ENCODE results near the gene MYO1F. TPM values are rescaled to one million over a fixed set of nuclear protein-coding genes. Genes with fewer than 3 reads are reported as not detected.
A peak's percentile ranks its signal among the peaks of the same experiment; 100 is the strongest.
"Not testable (repeated sequence)": the region's sequence is repeated elsewhere in the genome, so short reads cannot be mapped to it uniquely, and the experiment has no call there.

MYO1F gene
- total RNA-seq, 2 donors from 2014 or later = 68.7 to 134 TPM

DNA sequence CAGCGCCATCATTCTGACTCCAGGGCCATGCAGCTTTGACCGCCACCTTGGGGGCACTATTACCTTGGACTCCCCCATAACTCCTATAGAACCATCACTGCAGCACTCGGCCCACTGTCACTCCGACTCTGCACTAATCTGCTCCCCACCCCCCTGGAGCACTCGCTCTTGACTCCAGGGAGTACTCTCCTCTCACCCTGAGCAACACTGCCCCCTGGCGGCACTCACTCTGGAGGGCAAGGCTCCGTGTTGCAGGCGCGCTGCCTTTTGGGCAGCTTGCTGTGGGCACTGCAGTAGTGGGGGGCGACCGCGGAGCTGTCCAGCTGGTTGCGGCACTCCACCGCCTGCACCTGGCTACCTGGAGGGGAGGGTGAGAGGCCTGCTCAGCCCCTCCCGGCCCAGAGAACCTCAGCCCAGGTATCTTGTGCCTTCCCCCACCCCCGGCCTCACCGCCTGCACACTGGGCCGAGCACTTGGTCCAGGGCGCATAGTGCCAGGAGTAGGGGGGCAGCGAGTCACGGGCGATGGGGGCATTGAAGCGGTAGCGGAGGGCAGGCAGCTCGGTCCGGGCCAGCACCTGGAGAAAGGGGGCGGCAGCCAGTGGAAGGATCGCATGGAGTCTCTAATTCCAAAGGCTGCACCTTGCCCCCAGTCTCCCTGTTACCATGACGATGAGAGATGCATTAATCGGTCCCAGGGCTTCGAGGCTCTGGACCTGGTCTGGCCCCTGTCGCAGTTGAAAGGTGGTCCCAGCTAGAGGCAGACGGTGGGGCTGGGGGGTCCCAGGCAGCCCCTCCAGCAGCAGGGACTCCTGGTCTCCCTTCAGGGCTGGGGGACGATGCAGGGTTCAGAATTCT, 8.9 kb upstream of the MYO1F start:
- Mint-ChIP-seq H3K27ac (no peak overlapping the region), H3K4me1 (no peaks in the 10 kb centered on the region), H3K9me3 (no peaks in the 10 kb centered on the region), H3K36me3 (ENCODE audit: low read depth) (no peaks in the 10 kb centered on the region), H3K27me3 (no peaks in the 10 kb centered on the region), H3K4me3 (no peak overlapping the region)
- peak; percentile 62 for ATAC-seq (replicated peaks)

DNA sequence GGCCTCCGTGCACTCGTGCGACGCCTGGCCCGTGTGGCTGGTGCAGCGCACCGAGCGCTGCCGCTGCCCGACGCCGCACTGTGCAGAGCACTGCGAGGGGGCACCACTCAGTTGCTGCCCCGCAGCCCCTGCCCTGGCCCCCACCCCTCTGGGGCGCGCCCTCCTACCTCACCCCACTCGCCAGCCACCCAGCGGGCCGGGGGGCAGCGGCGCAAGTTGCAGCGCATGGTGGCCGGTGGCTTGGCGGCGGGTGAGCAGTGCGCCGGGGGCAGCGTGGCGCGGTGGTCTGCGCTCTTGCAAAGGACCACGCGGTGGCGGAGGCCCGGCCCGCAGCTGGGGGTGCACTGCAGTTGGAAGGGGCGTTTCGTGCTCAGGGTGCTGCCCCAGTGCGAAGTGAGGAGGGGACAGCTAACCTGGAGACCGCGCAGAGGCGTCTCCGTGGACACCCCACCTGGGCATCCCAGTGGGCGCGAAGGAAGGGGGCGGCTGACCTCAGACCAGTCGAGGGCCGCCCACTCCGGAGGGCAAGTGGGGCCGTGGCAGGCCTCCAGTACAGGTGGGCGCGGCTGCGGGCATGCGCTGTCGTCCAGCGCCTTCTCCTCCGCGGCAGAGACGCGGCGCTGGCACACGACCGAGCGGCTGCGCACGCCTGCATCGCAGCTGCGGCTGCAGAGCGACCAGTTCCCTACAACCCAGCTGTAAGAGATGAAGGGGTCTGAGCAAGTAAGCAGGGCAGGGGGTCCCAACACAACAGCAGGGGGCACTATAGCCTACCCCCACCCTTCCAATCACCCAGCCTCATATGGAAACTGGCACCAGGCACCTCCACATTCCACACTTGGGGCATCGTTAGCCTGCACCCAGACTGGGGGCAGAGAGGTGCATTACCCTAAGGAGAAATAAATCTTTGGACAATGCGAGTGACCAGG, 8.0 kb upstream of the MYO1F start:
- Mint-ChIP-seq H3K36me3 (ENCODE audit: low read depth) (no peaks in the 10 kb centered on the region), H3K4me1 (no peaks in the 10 kb centered on the region), H3K27me3 (no peaks in the 10 kb centered on the region), H3K9me3 (no peaks in the 10 kb centered on the region), H3K4me3 (no peak overlapping the region), H3K27ac (no peak overlapping the region)
- no peak for ATAC-seq (replicated peaks)

GRCh38 chr19:8580710-8581281, 3.6 kb upstream of the MYO1F start:
- no peak overlapping the region for H3K27ac Mint-ChIP-seq
- no peak overlapping the region for H3K4me3 Mint-ChIP-seq
- peaks cover 10% of the 10 kb centered on the region for H3K4me1 Mint-ChIP-seq
- no peaks in the 10 kb centered on the region for H3K9me3 Mint-ChIP-seq
- peaks cover under 1% of the 10 kb centered on the region for H3K36me3 Mint-ChIP-seq (ENCODE audit: low read depth)
- H3K27me3 Mint-ChIP-seq = no peaks in the 10 kb centered on the region
- ATAC-seq (replicated peaks) = peak; percentile 62

DNA sequence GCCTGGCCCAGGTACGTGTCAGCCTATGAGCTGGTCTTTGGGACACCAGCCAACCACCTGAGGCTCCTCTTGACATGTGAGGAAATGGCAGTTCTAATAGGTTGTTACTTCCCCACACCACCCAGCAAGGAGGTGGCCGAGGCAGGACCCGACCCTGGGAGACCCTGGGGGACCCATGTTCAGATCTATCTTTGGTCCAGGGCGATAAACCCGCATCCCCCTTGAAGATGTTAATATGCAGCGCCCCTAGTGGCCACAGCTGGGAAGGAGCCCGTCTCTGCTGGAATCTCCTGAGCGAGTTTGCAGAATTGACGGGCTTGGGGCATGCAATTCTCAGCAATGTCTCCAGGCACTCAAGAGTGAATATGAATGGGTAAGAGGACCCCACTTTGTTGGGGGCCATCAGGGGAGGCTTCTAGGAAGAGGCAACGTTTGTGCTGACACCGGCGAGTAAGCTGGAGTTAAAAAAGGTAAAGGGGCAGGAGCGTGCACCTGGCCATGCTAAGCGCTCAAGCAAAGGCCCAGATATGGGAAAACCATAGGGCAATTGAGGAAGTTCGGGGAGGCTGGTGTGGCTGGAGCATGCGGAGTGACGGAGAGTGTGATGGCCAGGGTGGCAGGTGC, 1.5 kb upstream of the MYO1F start:
- Mint-ChIP-seq H3K36me3 (ENCODE audit: low read depth) (peaks cover 17% of the 10 kb centered on the region), H3K27me3 (no peaks in the 10 kb centered on the region), H3K27ac (peak overlapping the region; percentile 6), H3K4me3 (peak overlapping the region; percentile 93), H3K9me3 (no peaks in the 10 kb centered on the region), H3K4me1 (peaks cover 25% of the 10 kb centered on the region)
- ATAC-seq (replicated peaks) = peak; percentile 22

GRCh38 chr19:8577741-8578140, 499 bp upstream of the MYO1F start:
- Mint-ChIP-seq H3K27me3 (no peaks in the 10 kb centered on the region), H3K4me1 (peaks cover 33% of the 10 kb centered on the region), H3K4me3 (peak overlapping the region; percentile 93), H3K9me3 (no peaks in the 10 kb centered on the region), H3K27ac (peak overlapping the region; percentile 79), H3K36me3 (ENCODE audit: low read depth) (peaks cover 17% of the 10 kb centered on the region)
- no peak for ATAC-seq (replicated peaks)

- H3K9me3 Mint-ChIP-seq = no peaks in the 10 kb centered on the region
- peaks cover 33% of the 10 kb centered on the region for H3K4me1 Mint-ChIP-seq
- peaks cover 17% of the 10 kb centered on the region for H3K36me3 Mint-ChIP-seq (ENCODE audit: low read depth)
- no peaks in the 10 kb centered on the region for H3K27me3 Mint-ChIP-seq
- ATAC-seq (replicated peaks) = peak; percentile 52
- H3K27ac Mint-ChIP-seq = peak overlapping the region; percentile 79
- H3K4me3 Mint-ChIP-seq = peak overlapping the region; percentile 93
These were observed 809 bp downstream of the MYO1F start for GRCh38 chr19:8576273-8576993.

DNA sequence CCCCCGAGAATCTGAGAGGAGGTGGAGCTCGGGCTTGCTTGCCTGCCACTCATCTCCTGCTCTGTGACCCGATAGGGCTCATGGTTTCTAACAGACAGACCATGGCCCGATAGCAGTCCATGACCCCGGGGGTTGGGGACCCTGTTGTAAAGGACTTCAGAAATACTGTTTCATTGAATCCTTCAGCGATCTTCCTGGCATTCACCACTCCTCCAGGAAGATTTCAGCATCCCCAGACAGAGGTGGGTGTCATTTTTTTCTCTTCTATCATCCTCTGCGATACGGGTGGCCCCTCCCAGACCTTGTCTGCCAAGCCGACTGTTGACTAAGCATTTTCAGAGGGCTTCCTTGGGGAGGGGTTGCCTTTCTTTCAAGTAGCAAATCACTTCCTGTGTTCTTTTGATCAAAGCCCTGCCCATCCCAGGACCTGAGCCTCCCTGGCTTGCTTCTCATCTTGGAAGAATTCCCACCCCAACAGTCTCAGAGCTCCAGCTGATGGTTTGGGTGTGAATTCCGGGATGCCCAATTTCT, 1.7 kb downstream of the MYO1F start:
- ATAC-seq (replicated peaks) = peak; percentile 40
- Mint-ChIP-seq H3K4me3 (peak overlapping the region; percentile 93), H3K36me3 (ENCODE audit: low read depth) (peaks cover 22% of the 10 kb centered on the region), H3K27ac (peak overlapping the region; percentile 79), H3K27me3 (no peaks in the 10 kb centered on the region), H3K4me1 (peaks cover 38% of the 10 kb centered on the region), H3K9me3 (no peaks in the 10 kb centered on the region)

DNA sequence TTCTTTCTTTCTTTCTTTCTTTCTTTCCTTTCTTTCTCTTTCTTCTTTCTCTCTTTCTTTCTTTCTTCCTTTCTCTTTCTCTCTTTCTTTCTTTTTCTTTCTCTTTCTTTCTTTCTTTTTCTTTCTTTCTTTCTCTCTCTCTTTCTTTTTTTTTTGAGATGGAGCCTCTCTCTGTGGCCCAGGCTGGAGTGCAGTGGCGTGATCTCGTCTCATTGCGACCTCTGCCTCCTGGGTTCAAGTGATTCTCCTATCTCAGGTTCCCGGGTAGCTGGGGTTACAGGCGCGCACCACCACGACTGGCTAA, 2.7 kb downstream of the MYO1F start:
- Mint-ChIP-seq H3K27ac (peak overlapping the region; percentile 79), H3K4me1 (peaks cover 41% of the 10 kb centered on the region), H3K4me3 (peak overlapping the region; percentile 93), H3K36me3 (ENCODE audit: low read depth) (peaks cover 22% of the 10 kb centered on the region)
- not testable (repeated sequence) for H3K9me3 Mint-ChIP-seq; H3K27me3 Mint-ChIP-seq; ATAC-seq (replicated peaks)

GRCh38 chr19:8573316-8573715, 3.9 kb downstream of the MYO1F start:
- Mint-ChIP-seq H3K4me1 (peaks cover 44% of the 10 kb centered on the region), H3K9me3 (no peaks in the 10 kb centered on the region), H3K27me3 (no peaks in the 10 kb centered on the region), H3K36me3 (ENCODE audit: low read depth) (peaks cover 28% of the 10 kb centered on the region), H3K27ac (peak overlapping the region; percentile 79), H3K4me3 (peak overlapping the region; percentile 93)
- peak; percentile 39 for ATAC-seq (replicated peaks)

DNA sequence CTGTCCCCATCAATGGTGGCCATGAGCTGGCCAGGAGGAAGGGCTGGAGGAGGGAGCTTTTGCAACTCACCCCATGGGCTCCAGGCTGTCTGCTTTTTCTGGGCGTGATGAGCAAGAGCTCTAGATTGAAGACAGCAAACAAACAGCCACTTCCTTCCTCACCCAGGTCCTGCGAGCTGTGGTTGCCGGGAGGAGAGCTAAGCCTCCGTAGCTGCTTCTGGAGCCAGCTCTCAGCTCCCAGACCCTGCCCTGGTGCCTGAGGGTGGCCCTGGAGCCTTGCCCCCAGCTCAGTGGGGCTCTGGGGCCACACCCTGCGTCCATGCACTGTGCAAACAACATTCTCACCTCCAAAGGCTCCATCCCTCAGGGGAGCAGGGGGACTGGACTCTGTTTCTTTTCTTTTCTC, 6.2 kb downstream of the MYO1F start:
- no peaks in the 10 kb centered on the region for H3K9me3 Mint-ChIP-seq
- peak; percentile 59 for ATAC-seq (replicated peaks)
- peak overlapping the region; percentile 93 for H3K4me3 Mint-ChIP-seq
- H3K27ac Mint-ChIP-seq = peak overlapping the region; percentile 79
- peaks cover 28% of the 10 kb centered on the region for H3K36me3 Mint-ChIP-seq (ENCODE audit: low read depth)
- no peaks in the 10 kb centered on the region for H3K27me3 Mint-ChIP-seq
- H3K4me1 Mint-ChIP-seq = peaks cover 41% of the 10 kb centered on the region

GRCh38 chr19:8569066-8569771, 8.0 kb downstream of the MYO1F start:
- peak; percentile 76 for ATAC-seq (replicated peaks)
- peaks cover 39% of the 10 kb centered on the region for H3K4me1 Mint-ChIP-seq
- H3K4me3 Mint-ChIP-seq = peak overlapping the region; percentile 93
- H3K27me3 Mint-ChIP-seq = no peaks in the 10 kb centered on the region
- peak overlapping the region; percentile 87 for H3K27ac Mint-ChIP-seq
- no peaks in the 10 kb centered on the region for H3K9me3 Mint-ChIP-seq
- H3K36me3 Mint-ChIP-seq (ENCODE audit: low read depth) = peaks cover 16% of the 10 kb centered on the region

DNA sequence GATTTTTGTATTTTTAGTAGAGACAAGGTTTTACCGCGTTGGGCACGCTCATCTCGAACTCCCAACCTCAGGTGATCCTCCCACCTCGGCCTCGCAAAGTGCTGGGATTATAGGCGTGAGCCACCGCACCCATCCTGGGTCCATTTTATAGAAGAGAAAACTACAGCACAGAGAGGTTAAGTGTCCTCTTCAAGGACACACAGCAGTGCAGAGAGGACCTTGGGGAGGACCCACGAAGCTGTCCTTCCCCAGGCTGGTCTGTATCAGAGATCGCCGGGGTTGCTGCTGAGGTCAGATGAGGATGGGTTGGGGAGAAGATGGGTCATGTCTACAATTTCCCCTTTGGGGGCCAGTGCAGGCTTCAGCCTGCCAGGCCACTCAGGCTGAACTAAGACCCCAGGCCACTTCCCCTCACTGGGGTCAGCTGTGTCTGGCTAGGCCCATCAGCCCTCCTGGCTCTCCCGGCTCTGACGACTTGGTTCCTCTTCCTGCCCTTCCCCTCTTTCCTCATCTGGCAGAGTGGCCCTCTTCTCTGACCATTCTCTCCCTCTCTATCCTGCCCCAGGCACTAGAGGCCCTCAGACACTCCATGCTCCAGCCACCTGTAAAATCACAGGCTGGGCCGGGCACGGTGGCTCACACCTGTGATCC, 9.6 kb downstream of the MYO1F start:
- no peak for ATAC-seq (replicated peaks)
- Mint-ChIP-seq H3K27ac (peak overlapping the region; percentile 36), H3K36me3 (ENCODE audit: low read depth) (peaks cover 20% of the 10 kb centered on the region), H3K4me1 (peaks cover 29% of the 10 kb centered on the region), H3K4me3 (no peak overlapping the region), H3K27me3 (no peaks in the 10 kb centered on the region), H3K9me3 (no peaks in the 10 kb centered on the region)

DNA sequence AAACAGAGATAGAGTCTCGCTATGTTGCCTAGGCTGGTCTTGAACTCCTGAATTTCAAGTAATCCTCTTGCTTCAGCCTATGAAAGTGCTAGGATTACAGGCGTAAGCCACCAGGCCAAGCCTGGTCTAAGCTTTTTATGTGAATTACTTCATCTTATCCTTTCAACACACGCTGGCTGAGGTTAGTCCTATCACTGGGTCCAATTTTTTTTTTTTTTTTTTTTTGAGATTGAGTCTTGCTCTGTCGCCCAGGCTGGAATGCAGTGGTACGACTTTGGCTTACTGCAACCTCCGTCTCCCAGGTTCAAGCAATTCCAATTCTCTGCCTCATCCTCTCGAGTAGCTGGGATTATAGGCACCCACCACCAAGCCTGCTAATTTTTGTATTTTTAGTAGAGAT, 10.4 kb downstream of the MYO1F start:
- no peak for ATAC-seq (replicated peaks)
- Mint-ChIP-seq H3K27me3 (no peaks in the 10 kb centered on the region), H3K36me3 (ENCODE audit: low read depth) (peaks cover 20% of the 10 kb centered on the region), H3K4me1 (peaks cover 29% of the 10 kb centered on the region), H3K27ac (no peak overlapping the region), H3K4me3 (no peak overlapping the region), H3K9me3 (no peaks in the 10 kb centered on the region)

All from activated T-helper 17 cell treated with anti-CD3 and anti-CD28 coated beads, Interleukin-2, amount 50 U/mL, for 72 hours (primary cell).